Neural crest cell (in vitro differentiated cells): ENCODE results near the gene NRL. TPM values are rescaled to one million over a fixed set of nuclear protein-coding genes. Genes with fewer than 3 reads are reported as not detected.
"Not testable (repeated sequence)": the region's sequence is repeated elsewhere in the genome, so short reads cannot be mapped to it uniquely, and the experiment has no call there.

Experiments
- DNase-seq: peaks from one replicate; pipeline ENCODE4 v3.0.0; 2021; ENCODE audit warnings: low read depth, mixed read lengths, low spot score
- H3K27ac Mint-ChIP-seq: one replicate; pipeline ENCODE4 v1.8.0; 2021; ENCODE audit warnings: mild to moderate bottlenecking, mixed read lengths; ENCODE audit not compliant: unreplicated experiment
- H3K27me3 Mint-ChIP-seq: 2 replicates; pipeline ENCODE4 v1.8.0; 2021; ENCODE audit warnings: low read depth, mild to moderate bottlenecking, mixed read lengths
- H3K36me3 Mint-ChIP-seq: 2 replicates; pipeline ENCODE4 v1.8.0; 2021; ENCODE audit warnings: low read depth, mild to moderate bottlenecking, mixed read lengths
- H3K4me1 Mint-ChIP-seq: 2 replicates; pipeline ENCODE4 v1.8.0; 2021; ENCODE audit warnings: mixed read lengths
- H3K4me3 Mint-ChIP-seq: one replicate; pipeline ENCODE4 v1.8.0; 2021; ENCODE audit warnings: mild to moderate bottlenecking, mixed read lengths
- H3K9me3 Mint-ChIP-seq: 2 replicates; pipeline ENCODE4 v1.8.0; 2021; ENCODE audit warnings: mixed read lengths
- microRNA-seq: library from miRNA; unstranded; fragments of <30 nt; microRNA quantifications from one replicate; pipeline ENCODE4, GENCODE V29; 2020
- total RNA-seq: library from RNA; stranded (reverse); gene quantifications from 2 replicates; pipeline ENCODE4 v1.2.1, GENCODE V29; 2021
- TF ChIP-seq, protein P1 (sequence below): fragments of 200-600 bp; sonication (generic); conservative IDR thresholded peaks from 2 replicates; pipeline ENCODE4 v1.5.0; 2021; ENCODE audit warnings: antibody characterized with exemption, mild to moderate bottlenecking

NRL gene
- total RNA-seq, 1 donor from 2014 or later: 1.2 TPM

DNA sequence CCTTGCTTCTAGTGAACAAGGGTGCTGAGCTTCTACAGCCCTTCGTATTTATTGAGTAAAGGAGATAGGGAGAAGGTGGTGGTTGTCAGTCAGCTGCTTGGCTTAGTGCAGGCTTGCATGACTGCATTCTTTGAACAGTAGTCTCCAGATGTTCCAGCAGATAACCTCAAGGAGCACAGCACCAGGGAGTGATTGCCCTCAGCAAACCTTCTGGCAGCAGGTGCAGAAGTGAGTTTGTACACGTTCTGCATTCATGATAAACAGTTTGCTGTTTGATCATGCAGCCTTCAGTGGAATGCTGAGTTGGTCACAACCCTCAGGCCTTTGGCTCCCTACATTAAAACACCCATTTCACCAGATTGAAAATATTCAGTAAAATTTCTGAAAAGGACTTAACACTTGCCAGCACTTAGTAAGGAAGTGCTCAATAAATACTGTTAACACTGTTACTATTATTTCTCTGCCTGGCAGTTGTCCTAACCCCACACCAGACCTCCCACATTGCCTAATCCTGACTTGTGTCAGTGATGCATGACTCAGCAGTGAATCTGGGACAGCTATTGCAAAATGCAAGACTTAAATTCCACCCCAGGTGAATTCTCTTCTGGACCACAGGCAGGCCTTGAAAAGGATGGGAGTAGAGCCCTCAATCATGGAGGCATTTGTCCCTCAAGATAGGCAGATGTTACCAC, 81.9 kb downstream of the NRL start:
- Mint-ChIP-seq H3K9me3 (peaks cover 4% of the 10 kb centered on the region), H3K27me3 (peaks cover 14% of the 10 kb centered on the region), H3K4me3 (no peak overlapping the region), H3K27ac (no peak overlapping the region), H3K4me1 (peaks cover 7% of the 10 kb centered on the region), H3K36me3 (no peaks in the 10 kb centered on the region)
- TF ChIP-seq, protein P1, sequence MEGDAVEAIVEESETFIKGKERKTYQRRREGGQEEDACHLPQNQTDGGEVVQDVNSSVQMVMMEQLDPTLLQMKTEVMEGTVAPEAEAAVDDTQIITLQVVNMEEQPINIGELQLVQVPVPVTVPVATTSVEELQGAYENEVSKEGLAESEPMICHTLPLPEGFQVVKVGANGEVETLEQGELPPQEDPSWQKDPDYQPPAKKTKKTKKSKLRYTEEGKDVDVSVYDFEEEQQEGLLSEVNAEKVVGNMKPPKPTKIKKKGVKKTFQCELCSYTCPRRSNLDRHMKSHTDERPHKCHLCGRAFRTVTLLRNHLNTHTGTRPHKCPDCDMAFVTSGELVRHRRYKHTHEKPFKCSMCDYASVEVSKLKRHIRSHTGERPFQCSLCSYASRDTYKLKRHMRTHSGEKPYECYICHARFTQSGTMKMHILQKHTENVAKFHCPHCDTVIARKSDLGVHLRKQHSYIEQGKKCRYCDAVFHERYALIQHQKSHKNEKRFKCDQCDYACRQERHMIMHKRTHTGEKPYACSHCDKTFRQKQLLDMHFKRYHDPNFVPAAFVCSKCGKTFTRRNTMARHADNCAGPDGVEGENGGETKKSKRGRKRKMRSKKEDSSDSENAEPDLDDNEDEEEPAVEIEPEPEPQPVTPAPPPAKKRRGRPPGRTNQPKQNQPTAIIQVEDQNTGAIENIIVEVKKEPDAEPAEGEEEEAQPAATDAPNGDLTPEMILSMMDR: no peak
- no peak for DNase-seq

DNA sequence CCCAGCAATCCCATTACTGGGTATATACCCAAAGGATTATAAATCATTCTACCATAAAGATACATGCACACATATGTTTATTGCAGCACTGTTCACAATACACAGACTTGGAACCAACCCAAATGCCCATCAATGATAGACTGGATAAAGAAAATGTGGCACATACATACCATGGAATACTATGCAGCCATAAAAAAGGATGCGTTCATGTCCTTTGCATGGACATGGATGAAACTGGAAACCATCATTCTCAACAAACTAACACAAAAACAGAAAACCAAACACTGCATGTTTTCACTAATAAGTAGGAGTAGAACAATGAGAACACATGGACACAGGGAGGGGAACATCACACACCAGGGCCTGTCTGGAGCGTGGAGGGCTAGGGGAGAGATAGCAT, 83.4 kb downstream of the NRL start:
- not testable (repeated sequence) for H3K27ac Mint-ChIP-seq, H3K4me3 Mint-ChIP-seq, DNase-seq, H3K4me1 Mint-ChIP-seq
- Mint-ChIP-seq H3K27me3 (peaks cover 29% of the 10 kb centered on the region), H3K36me3 (peaks cover 10% of the 10 kb centered on the region), H3K9me3 (peaks cover 13% of the 10 kb centered on the region)

DNA sequence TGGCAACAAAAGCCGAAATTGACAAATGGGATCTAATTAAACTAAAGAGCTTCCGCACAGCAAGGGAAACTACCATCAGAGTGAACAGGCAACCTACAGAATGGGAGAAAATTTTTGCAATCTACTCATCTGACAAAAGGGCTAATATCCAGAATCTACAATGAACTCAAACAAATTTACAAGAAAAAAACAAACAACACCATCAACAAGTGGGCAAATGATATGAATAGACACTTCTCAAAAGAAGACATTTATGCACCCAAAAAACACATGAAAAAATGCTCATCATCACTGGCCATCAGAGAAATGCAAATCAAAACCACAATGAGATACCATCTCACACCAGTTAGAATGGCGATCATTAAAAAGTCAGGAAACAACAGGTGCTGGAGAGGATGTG, 85.1 kb downstream of the NRL start:
- H3K4me3 Mint-ChIP-seq, H3K27ac Mint-ChIP-seq, H3K4me1 Mint-ChIP-seq, DNase-seq: not testable (repeated sequence)
- Mint-ChIP-seq H3K36me3 (peaks cover 13% of the 10 kb centered on the region), H3K9me3 (peaks cover 19% of the 10 kb centered on the region), H3K27me3 (peaks cover 34% of the 10 kb centered on the region)

Small RNA genes lying within 50 kb of the gene (microRNA-seq; reads per million reads assigned to microRNA genes)
- not detected for gene MIR7703

Other genes with a start within 250 kb of the NRL start
- gene DHRS4, start 161.2 kb downstream of the NRL start, total RNA-seq: 17.4 and 19.7 TPM in 2 replicates
- 15.1 and 17.1 TPM in 2 replicates for gene DHRS4L2, start 126.0 kb downstream of the NRL start, total RNA-seq
- gene CARMIL3, start 62.9 kb downstream of the NRL start, total RNA-seq: 9.3 and 9.4 TPM in 2 replicates
- gene CPNE6, start 43.4 kb downstream of the NRL start, total RNA-seq: not detected in 2 replicates
- gene PCK2, start 20.6 kb downstream of the NRL start, total RNA-seq: 26.1 and 26.7 TPM in 2 replicates
- gene DCAF11, start 172 bp downstream of the NRL start, total RNA-seq: 52.5 and 53.9 TPM in 2 replicates
- 0.42 and 0.66 TPM in 2 replicates for gene FITM1, start 15.7 kb upstream of the NRL start, total RNA-seq
- 81.4 and 88.5 TPM in 2 replicates for gene PSME1, start 21.2 kb upstream of the NRL start, total RNA-seq
- 28.3 and 30.3 TPM in 2 replicates for gene EMC9, start 26.6 kb upstream of the NRL start, total RNA-seq
- 125 and 131 TPM in 2 replicates for gene PSME2, start 31.7 kb upstream of the NRL start, total RNA-seq
- 65.5 and 82.2 TPM in 2 replicates for gene RNF31, start 32.5 kb upstream of the NRL start, total RNA-seq
- gene IRF9, start 46.3 kb upstream of the NRL start, total RNA-seq: 22.9 and 23.0 TPM in 2 replicates
- gene REC8, start 57.1 kb upstream of the NRL start, total RNA-seq: 160 and 163 TPM in 2 replicates
- gene IPO4, start 73.9 kb upstream of the NRL start, total RNA-seq: 88.3 and 88.7 TPM in 2 replicates
- gene TM9SF1, start 80.5 kb upstream of the NRL start, total RNA-seq: 45.6 and 47.4 TPM in 2 replicates
- gene TSSK4, start 90.7 kb upstream of the NRL start, total RNA-seq: 0.47 and 0.48 TPM in 2 replicates
- 42.2 and 44.7 TPM in 2 replicates for gene CHMP4A, start 98.5 kb upstream of the NRL start, total RNA-seq
- gene MDP1, start 101.1 kb upstream of the NRL start, total RNA-seq: 19.0 and 25.9 TPM in 2 replicates
- gene NEDD8, start 117.4 kb upstream of the NRL start, total RNA-seq: 191 and 208 TPM in 2 replicates
- 64.0 and 66.2 TPM in 2 replicates for gene GMPR2, start 118.0 kb upstream of the NRL start, total RNA-seq
- 63.4 and 66.7 TPM in 2 replicates for gene TINF2, start 127.7 kb upstream of the NRL start, total RNA-seq
- gene TGM1, start 148.2 kb upstream of the NRL start, total RNA-seq: 4.5 and 6.4 TPM in 2 replicates
- gene RABGGTA, start 156.6 kb upstream of the NRL start, total RNA-seq: 22.8 and 25.4 TPM in 2 replicates
- gene DHRS1, start 184.8 kb upstream of the NRL start, total RNA-seq: 17.2 and 19.1 TPM in 2 replicates
- 34.5 and 34.8 TPM in 2 replicates for gene NOP9, start 184.9 kb upstream of the NRL start, total RNA-seq
- not detected in 2 replicates for gene CIDEB, start 193.0 kb upstream of the NRL start, total RNA-seq
- 7.9 and 9.4 TPM in 2 replicates for gene LTB4R2, start 195.2 kb upstream of the NRL start, total RNA-seq
- gene LTB4R, start 196.6 kb upstream of the NRL start, total RNA-seq: 4.7 and 5.3 TPM in 2 replicates
- gene ADCY4, start 220.1 kb upstream of the NRL start, total RNA-seq: 0.49 TPM in 1 of 2 replicates, not detected in the other
- not detected in 2 replicates for gene RIPK3, start 225.0 kb upstream of the NRL start, total RNA-seq